Fibroblast of the conjunctiva (primary cell): ENCODE data around the gene EEF1AKMT1.
A peak's percentile ranks its signal among the peaks of the same experiment; 100 is the strongest.

Source experiments
- DNase-seq: peaks from one replicate; pipeline ENCODE4 v3.0.0-alpha.2; 2010; ENCODE audit warnings: low read depth

Gene EEF1AKMT1

GRCh38 chr13:20718958-20719566 is 54.7 kb downstream of the EEF1AKMT1 start:
- DNase-seq = no peak

GRCh38 chr13:20717581-20718542 is 55.9 kb downstream of the EEF1AKMT1 start:
- no peak for DNase-seq

- DNase-seq = no peak
These were observed 56.8 kb downstream of the EEF1AKMT1 start for GRCh38 chr13:20716951-20717350.

GRCh38 chr13:20715330-20715712 is 58.4 kb downstream of the EEF1AKMT1 start:
- peak; percentile 13 for DNase-seq

GRCh38 chr13:20714563-20715329 is 59.0 kb downstream of the EEF1AKMT1 start:
- peak; percentile 98 for DNase-seq

- no peak for DNase-seq
These were observed 59.6 kb downstream of the EEF1AKMT1 start for GRCh38 chr13:20714161-20714560.

- DNase-seq = no peak
These were observed 60.0 kb downstream of the EEF1AKMT1 start for GRCh38 chr13:20713751-20714150.

GRCh38 chr13:20713014-20713376 is 60.8 kb downstream of the EEF1AKMT1 start:
- DNase-seq = no peak

- no peak for DNase-seq
These were observed 62.3 kb downstream of the EEF1AKMT1 start for GRCh38 chr13:20711301-20712044.

GRCh38 chr13:20709782-20710181 is 64.0 kb downstream of the EEF1AKMT1 start:
- DNase-seq = no peak

GRCh38 chr13:20709369-20709768 is 64.4 kb downstream of the EEF1AKMT1 start:
- DNase-seq = no peak

- no peak for DNase-seq
These were observed 65.5 kb downstream of the EEF1AKMT1 start for GRCh38 chr13:20708216-20708615.

- DNase-seq = no peak
These were observed 67.1 kb downstream of the EEF1AKMT1 start for GRCh38 chr13:20706661-20707060.

GRCh38 chr13:20704459-20705069 is 69.2 kb downstream of the EEF1AKMT1 start:
- DNase-seq = no peak

GRCh38 chr13:20703780-20704458 is 69.8 kb downstream of the EEF1AKMT1 start:
- peak; percentile 58 for DNase-seq

- DNase-seq = no peak
These were observed 70.6 kb downstream of the EEF1AKMT1 start, which contains the start of gene IL17D for GRCh38 chr13:20702915-20703779. Gene IL17D (plus strand): TSS chr13:20703699. CDS start chr13:20704002, 303 bp downstream.

GRCh38 chr13:20702530-20702914 is 71.2 kb downstream of the EEF1AKMT1 start:
- DNase-seq = no peak

- DNase-seq = no peak
These were observed 72.3 kb downstream of the EEF1AKMT1 start for GRCh38 chr13:20701461-20701860.

GRCh38 chr13:20700288-20700687 is 73.5 kb downstream of the EEF1AKMT1 start:
- no peak for DNase-seq

- no peak for DNase-seq
These were observed 74.0 kb downstream of the EEF1AKMT1 start for GRCh38 chr13:20699715-20700114.
